ENCODE measurements around the gene DLGAP1.

DNA sequence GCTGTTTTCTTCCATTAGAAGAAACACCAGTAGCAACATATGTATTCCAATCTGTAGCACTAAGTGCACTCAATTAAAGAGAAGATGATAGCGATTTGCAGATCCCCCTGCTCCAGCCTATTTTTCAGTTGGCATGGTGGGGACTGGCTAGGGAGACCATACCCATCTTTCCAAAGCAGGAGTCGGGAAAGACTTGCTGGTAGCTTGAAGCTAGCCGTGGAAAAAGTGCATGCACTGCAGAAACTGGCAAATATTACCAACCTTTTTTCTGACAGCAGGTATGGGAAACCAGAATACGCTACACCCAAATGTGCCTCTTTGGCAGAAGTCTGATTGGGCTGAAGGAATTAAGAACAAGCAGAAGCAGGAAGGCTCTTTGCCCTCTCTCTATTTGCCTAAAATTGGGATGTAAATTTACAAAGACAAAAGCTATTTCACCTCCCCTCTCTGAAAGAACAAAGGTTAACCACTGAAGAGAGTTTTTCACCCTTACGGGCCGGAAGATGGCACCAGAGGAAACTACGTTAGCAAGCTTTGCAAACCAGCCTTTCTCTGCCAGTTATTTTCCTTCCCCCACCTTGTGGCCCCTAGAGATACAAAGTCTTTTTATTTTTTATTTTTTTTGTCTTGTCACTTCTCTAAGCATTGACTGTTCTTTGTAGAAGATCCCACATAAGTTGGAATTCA is 273.1 kb downstream of the DLGAP1 start:
- no peak for TF ChIP-seq POLR2AphosphoS5 (IDR thresholded peaks at IDR 0.05)
- TF ChIP-seq, protein P1, sequence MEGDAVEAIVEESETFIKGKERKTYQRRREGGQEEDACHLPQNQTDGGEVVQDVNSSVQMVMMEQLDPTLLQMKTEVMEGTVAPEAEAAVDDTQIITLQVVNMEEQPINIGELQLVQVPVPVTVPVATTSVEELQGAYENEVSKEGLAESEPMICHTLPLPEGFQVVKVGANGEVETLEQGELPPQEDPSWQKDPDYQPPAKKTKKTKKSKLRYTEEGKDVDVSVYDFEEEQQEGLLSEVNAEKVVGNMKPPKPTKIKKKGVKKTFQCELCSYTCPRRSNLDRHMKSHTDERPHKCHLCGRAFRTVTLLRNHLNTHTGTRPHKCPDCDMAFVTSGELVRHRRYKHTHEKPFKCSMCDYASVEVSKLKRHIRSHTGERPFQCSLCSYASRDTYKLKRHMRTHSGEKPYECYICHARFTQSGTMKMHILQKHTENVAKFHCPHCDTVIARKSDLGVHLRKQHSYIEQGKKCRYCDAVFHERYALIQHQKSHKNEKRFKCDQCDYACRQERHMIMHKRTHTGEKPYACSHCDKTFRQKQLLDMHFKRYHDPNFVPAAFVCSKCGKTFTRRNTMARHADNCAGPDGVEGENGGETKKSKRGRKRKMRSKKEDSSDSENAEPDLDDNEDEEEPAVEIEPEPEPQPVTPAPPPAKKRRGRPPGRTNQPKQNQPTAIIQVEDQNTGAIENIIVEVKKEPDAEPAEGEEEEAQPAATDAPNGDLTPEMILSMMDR (IDR thresholded peaks at IDR 0.05), result no peak
- no peak for TF ChIP-seq EP300 (IDR thresholded peaks at IDR 0.05)
- TF ChIP-seq POLR2A (IDR thresholded peaks at IDR 0.05), result no peak

Measured in gastroesophageal sphincter (tissue), 3 donors.